HG03095 (cell line): ENCODE data around the gene CPNE6.

Source experiments
- ATAC-seq: cut with Tn5 transposase; IDR thresholded peaks from one replicate; pipeline ENCODE4 v1.9.1; 2021; ENCODE audit warnings: moderate library complexity; ENCODE audit not compliant: unreplicated experiment

CPNE6 gene

GRCh38 chr14:24084440-24084839, 13.1 kb downstream of the CPNE6 start:
- ATAC-seq, result no peak

- ATAC-seq, result no peak
These were observed 13.9 kb downstream of the CPNE6 start for GRCh38 chr14:24085215-24085614.

- no peak for ATAC-seq
These were observed 15.0 kb downstream of the CPNE6 start for GRCh38 chr14:24086193-24086955.

- no peak for ATAC-seq
These were observed 15.6 kb downstream of the CPNE6 start for GRCh38 chr14:24087004-24087403.

- no peak for ATAC-seq
These were observed 16.7 kb downstream of the CPNE6 start for GRCh38 chr14:24088095-24088494.

GRCh38 chr14:24089890-24090289, 18.5 kb downstream of the CPNE6 start:
- no peak for ATAC-seq

- no peak for ATAC-seq
These were observed 20.7 kb downstream of the CPNE6 start for GRCh38 chr14:24092110-24092504.

- ATAC-seq, result no peak
These were observed 21.3 kb downstream of the CPNE6 start for GRCh38 chr14:24092505-24093206.

- ATAC-seq, result no peak
These were observed 22.0 kb downstream of the CPNE6 start for GRCh38 chr14:24093207-24093900.

- peak; percentile 41 for ATAC-seq
These were observed 22.8 kb downstream of the CPNE6 start, which contains the start of gene PCK2 for GRCh38 chr14:24093901-24094840. Gene PCK2 (plus strand): TSS chr14:24094311. CDS start chr14:24094406, 95 bp downstream.

GRCh38 chr14:24094841-24095270, 23.5 kb downstream of the CPNE6 start:
- no peak for ATAC-seq

GRCh38 chr14:24095271-24096068, 24.1 kb downstream of the CPNE6 start:
- ATAC-seq, result peak; percentile 73

- ATAC-seq, result no peak
These were observed 25.3 kb downstream of the CPNE6 start for GRCh38 chr14:24096545-24097181.

- no peak for ATAC-seq
These were observed 27.0 kb downstream of the CPNE6 start for GRCh38 chr14:24098229-24098926.

- no peak for ATAC-seq
These were observed 27.8 kb downstream of the CPNE6 start for GRCh38 chr14:24098927-24099813.

GRCh38 chr14:24100197-24100981, 29.0 kb downstream of the CPNE6 start:
- ATAC-seq, result no peak

GRCh38 chr14:24100982-24101494, 29.7 kb downstream of the CPNE6 start:
- ATAC-seq, result no peak
